Measurements from ENCODE around the gene LRRC1. TPM values are rescaled to one million over a fixed set of nuclear protein-coding genes. Genes with fewer than 3 reads are reported as not detected.

Gene LRRC1
- total and polyA plus RNA-seq, 10 of the 15 experiments (the other 5 are each of a cell fraction or from before 2014, with no cell fraction given), result 0.35 to 9.3 (median 0.63) TPM

DNA sequence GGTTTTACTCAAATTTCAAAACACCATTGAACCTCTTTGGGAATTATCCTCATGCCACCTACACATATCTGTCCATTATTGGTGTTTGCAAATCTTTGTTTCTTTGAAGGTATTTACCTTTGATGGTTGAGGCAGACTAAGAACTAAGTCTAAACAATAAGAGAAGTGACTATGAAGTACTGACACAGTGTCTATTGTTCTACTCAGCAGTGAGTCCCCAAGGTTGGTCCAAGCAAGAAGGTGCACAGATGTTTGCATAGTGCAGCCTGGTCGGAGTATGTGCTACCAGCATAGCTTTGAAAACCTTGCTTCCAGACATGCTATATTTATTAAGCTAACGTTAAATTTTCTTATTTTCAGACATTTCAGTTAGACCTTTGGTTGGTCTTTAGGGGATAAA lies 19.5 kb downstream of the LRRC1 start:
- H3K27ac ChIP-seq (ENCODE audit: control insufficient read depth, insufficient read depth), result no peak overlapping the region
- RAD21 ChIA-PET (ENCODE audit: unreplicated experiment), result interaction anchor here (1.4 kb wide), 1 partner anchor 21 kb away, joined by 5 read pairs; no protein-coding TSS in a partner anchor
- intact Hi-C loops (cut with micrococcal nuclease; ENCODE audit: unreplicated experiment), result no loop called here
- H3K4me2 ChIP-seq (ENCODE audit: control insufficient read depth, insufficient read depth), result no peak overlapping the region
- no TSS peak for BruUV-seq (replicated peaks)
- DNase-seq (ENCODE audit: low read depth, low spot score) (no peak), ATAC-seq (no peak), FAIRE-seq (no peak)
- no peaks in the 10 kb centered on the region for H3K9me3 ChIP-seq (replicated peaks; ENCODE audit: control insufficient read depth, insufficient read depth, low read length)
- CTCF ChIA-PET, result interaction anchor here (1.5 kb wide), 2 partner anchors 17 to 24 kb away, joined by 3 read pairs; no protein-coding TSS in a partner anchor
- in situ Hi-C loops (cut with MboI), result no loop called here
- POLR2A ChIA-PET, result no interaction called here
- TF ChIP-seq, protein P1, sequence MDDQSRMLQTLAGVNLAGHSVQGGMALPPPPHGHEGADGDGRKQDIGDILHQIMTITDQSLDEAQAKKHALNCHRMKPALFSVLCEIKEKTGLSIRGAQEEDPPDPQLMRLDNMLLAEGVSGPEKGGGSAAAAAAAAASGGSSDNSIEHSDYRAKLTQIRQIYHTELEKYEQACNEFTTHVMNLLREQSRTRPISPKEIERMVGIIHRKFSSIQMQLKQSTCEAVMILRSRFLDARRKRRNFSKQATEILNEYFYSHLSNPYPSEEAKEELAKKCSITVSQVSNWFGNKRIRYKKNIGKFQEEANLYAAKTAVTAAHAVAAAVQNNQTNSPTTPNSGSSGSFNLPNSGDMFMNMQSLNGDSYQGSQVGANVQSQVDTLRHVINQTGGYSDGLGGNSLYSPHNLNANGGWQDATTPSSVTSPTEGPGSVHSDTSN (IDR thresholded peaks at IDR 0.05; ENCODE audit: insufficient replicate concordance, low read depth, low read length), result no peak
- TF ChIP-seq HDAC2 (IDR thresholded peaks at IDR 0.05), result no peak
- TF ChIP-seq POLR2A (IDR thresholded peaks at IDR 0.05; ENCODE audit: low read depth, low read length), result no peak
- no peaks in the 10 kb centered on the region for H4K20me1 ChIP-seq (ENCODE audit: control insufficient read depth, insufficient read depth)
- H3K79me2 ChIP-seq (ENCODE audit: control insufficient read depth, insufficient read depth, low read length), result no peaks in the 10 kb centered on the region
- no peaks in the 10 kb centered on the region; the same call in 1 of the 2 replicates for H3K4me1 ChIP-seq (ENCODE audit: control insufficient read depth, insufficient read depth, low read length)
- no peak overlapping the region for H3K9ac ChIP-seq (ENCODE audit: control insufficient read depth, insufficient read depth, low read length)
- WGBS (ENCODE audit: insufficient coverage, insufficient replicate concordance, low lambda C conversion rate, missing lambda C conversion rate), result 48% methylated on average over 2 of the region's 2 CpGs
- no peak overlapping the region for H2AFZ ChIP-seq (ENCODE audit: control insufficient read depth, low read depth, low read length)
- SMC1A ChIA-PET (ENCODE audit: uncharacterized antibody, unreplicated experiment), result interaction anchor here (0.9 to 1.3 kb wide), 3 partner anchors 9 to 142 kb away, joined by 3 read pairs; no protein-coding TSS in a partner anchor
- H3K27me3 ChIP-seq (replicated peaks in 1 of 2; ENCODE audit: control insufficient read depth in 2 of 2, insufficient read depth in 2 of 2, low read length in 1 of 2), result no peaks in the 10 kb centered on the region
- H3K4me3 ChIP-seq, result no peak overlapping the region
- H3K36me3 ChIP-seq (ENCODE audit: control insufficient read depth in 2 of 2, insufficient read depth in 2 of 2, low read length in 1 of 2), result no peaks in the 10 kb centered on the region

DNA sequence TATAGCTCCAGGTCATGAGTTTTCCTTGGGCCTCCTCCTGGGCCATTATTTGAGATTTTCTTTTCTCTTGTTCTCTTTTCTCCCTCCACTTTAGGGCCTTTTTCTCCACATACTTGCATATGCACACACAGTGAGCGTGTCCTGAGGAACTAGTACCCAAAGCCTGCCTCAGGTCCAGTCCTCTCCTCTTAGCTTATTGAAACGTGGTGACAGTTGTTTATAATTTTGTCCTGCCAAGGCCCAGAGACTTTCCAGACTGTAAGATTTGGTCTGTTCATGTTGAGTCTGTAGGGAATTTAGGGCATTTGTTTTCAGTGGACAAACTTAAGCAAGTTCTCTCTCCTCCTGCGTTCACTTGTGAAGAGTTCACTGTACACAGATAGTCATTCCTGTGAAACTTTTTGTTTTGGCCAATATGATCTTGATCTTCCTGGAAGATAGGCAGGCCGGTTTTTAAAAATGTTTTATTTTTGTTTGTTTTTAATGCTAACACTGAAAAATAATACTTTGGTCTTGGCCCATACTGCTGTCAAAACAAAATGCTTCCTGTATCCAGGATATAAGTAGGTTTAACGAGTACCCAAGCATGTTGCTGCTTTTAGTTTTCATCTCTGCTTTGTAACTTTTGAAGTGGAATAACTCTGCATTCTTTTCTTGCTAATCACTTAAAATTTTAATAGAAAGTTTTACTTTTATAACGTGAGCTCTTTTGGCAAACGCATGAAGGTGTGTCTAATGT lies 20.7 kb downstream of the LRRC1 start:
- ChIA-PET RAD21 (ENCODE audit: unreplicated experiment) (no interaction called here), CTCF (interaction anchor here (1.5 kb wide), 1 partner anchor 23 kb away, joined by 3 read pairs; no protein-coding TSS in a partner anchor), POLR2A (no interaction called here), SMC1A (ENCODE audit: uncharacterized antibody, unreplicated experiment) (interaction anchor here (1.1 to 1.5 kb wide), 3 partner anchors 9 to 141 kb away, joined by 3 to 4 read pairs (median 3); no protein-coding TSS in a partner anchor)
- Histone ChIP-seq H3K9me3 (replicated peaks; ENCODE audit: control insufficient read depth, insufficient read depth, low read length) (no peaks in the 10 kb centered on the region), H3K27me3 (replicated peaks in 1 of 2; ENCODE audit: control insufficient read depth in 2 of 2, insufficient read depth in 2 of 2, low read length in 1 of 2) (no peaks in the 10 kb centered on the region), H3K4me3 (no peak overlapping the region), H3K4me2 (ENCODE audit: control insufficient read depth, insufficient read depth) (no peak overlapping the region), H2AFZ (ENCODE audit: control insufficient read depth, low read depth, low read length) (no peak overlapping the region), H3K36me3 (ENCODE audit: control insufficient read depth in 2 of 2, insufficient read depth in 2 of 2, low read length in 1 of 2) (no peaks in the 10 kb centered on the region), H3K9ac (ENCODE audit: control insufficient read depth, insufficient read depth, low read length) (no peak overlapping the region), H4K20me1 (ENCODE audit: control insufficient read depth, insufficient read depth) (no peaks in the 10 kb centered on the region), H3K79me2 (ENCODE audit: control insufficient read depth, insufficient read depth, low read length) (no peaks in the 10 kb centered on the region), H3K4me1 (ENCODE audit: control insufficient read depth, insufficient read depth, low read length) (no peaks in the 10 kb centered on the region; the same call in 1 of the 2 replicates), H3K27ac (ENCODE audit: control insufficient read depth, insufficient read depth) (no peak overlapping the region)
- DNase-seq (ENCODE audit: low read depth, low spot score) (no peak), FAIRE-seq (no peak), ATAC-seq (no peak)
- WGBS (ENCODE audit: insufficient coverage, insufficient replicate concordance, low lambda C conversion rate, missing lambda C conversion rate), result 30% methylated on average over 7 of the region's 7 CpGs
- no TSS peak for BruUV-seq (replicated peaks)
- in situ Hi-C loops (cut with MboI) (no loop called here), intact Hi-C loops (cut with micrococcal nuclease; ENCODE audit: unreplicated experiment) (no loop called here)
- no peak for TF ChIP-seq YY1 (IDR thresholded peaks at IDR 0.05; ENCODE audit: low read depth, low read length)
- no peak for TF ChIP-seq MEF2A (IDR thresholded peaks at IDR 0.05; ENCODE audit: insufficient read depth, low read depth, low read length)
- no peak for TF ChIP-seq YBX1 (IDR thresholded peaks at IDR 0.05)
- TF ChIP-seq SMARCA5 (IDR thresholded peaks at IDR 0.05), result no peak
- no peak for TF ChIP-seq EP300 (IDR thresholded peaks at IDR 0.05; ENCODE audit: borderline replicate concordance in 1 of 2, control insufficient read depth in 1 of 2, low read depth in 2 of 2, low read length in 2 of 2)
- TF ChIP-seq, protein P2, sequence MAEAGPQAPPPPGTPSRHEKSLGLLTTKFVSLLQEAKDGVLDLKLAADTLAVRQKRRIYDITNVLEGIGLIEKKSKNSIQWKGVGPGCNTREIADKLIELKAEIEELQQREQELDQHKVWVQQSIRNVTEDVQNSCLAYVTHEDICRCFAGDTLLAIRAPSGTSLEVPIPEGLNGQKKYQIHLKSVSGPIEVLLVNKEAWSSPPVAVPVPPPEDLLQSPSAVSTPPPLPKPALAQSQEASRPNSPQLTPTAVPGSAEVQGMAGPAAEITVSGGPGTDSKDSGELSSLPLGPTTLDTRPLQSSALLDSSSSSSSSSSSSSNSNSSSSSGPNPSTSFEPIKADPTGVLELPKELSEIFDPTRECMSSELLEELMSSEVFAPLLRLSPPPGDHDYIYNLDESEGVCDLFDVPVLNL (IDR thresholded peaks at IDR 0.05; ENCODE audit: low read depth, low read length), result no peak
- no peak for TF ChIP-seq FOS (IDR thresholded peaks at IDR 0.05; ENCODE audit: borderline replicate concordance, extremely low read depth, insufficient read length)
- TF ChIP-seq, protein P3, sequence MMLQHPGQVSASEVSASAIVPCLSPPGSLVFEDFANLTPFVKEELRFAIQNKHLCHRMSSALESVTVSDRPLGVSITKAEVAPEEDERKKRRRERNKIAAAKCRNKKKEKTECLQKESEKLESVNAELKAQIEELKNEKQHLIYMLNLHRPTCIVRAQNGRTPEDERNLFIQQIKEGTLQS (IDR thresholded peaks at IDR 0.05; ENCODE audit: borderline replicate concordance, extremely low read depth, low read depth, low read length), result no peak
- TF ChIP-seq RAD21 (IDR thresholded peaks at IDR 0.05; ENCODE audit: insufficient read depth, low read depth, low read length), result no peak
- no peak for TF ChIP-seq BHLHE40 (IDR thresholded peaks at IDR 0.05; ENCODE audit: borderline replicate concordance in 1 of 2, low read depth in 2 of 2, low read length in 1 of 2)
- TF ChIP-seq SMAD1 (IDR thresholded peaks at IDR 0.05; ENCODE audit: low read depth, partially characterized antibody), result no peak
- no peak for TF ChIP-seq NBN (IDR thresholded peaks at IDR 0.05)

All from GM12878 (cell line).